NCI-H1436 (cell line): Measurements from ENCODE around the gene NLGN2.

Source experiments
- DNase-seq: peaks from one replicate; lab custom pipeline; 2025; lab: John Stamatoyannopoulos, UW

Gene NLGN2

GRCh38 chr17:7466318-7466638, 58.6 kb downstream of the NLGN2 start:
- DNase-seq: no peak

GRCh38 chr17:7466639-7467341, 59.1 kb downstream of the NLGN2 start:
- DNase-seq: no peak

GRCh38 chr17:7467498-7467897, 59.9 kb downstream of the NLGN2 start:
- no peak for DNase-seq

- no peak for DNase-seq
Measured at GRCh38 chr17:7468290-7468689, 60.6 kb downstream of the NLGN2 start.

- DNase-seq: no peak
Measured at GRCh38 chr17:7468804-7469389, 61.3 kb downstream of the NLGN2 start.
